ENCODE data around the gene PRDM11.

The PRDM11 gene

DNA sequence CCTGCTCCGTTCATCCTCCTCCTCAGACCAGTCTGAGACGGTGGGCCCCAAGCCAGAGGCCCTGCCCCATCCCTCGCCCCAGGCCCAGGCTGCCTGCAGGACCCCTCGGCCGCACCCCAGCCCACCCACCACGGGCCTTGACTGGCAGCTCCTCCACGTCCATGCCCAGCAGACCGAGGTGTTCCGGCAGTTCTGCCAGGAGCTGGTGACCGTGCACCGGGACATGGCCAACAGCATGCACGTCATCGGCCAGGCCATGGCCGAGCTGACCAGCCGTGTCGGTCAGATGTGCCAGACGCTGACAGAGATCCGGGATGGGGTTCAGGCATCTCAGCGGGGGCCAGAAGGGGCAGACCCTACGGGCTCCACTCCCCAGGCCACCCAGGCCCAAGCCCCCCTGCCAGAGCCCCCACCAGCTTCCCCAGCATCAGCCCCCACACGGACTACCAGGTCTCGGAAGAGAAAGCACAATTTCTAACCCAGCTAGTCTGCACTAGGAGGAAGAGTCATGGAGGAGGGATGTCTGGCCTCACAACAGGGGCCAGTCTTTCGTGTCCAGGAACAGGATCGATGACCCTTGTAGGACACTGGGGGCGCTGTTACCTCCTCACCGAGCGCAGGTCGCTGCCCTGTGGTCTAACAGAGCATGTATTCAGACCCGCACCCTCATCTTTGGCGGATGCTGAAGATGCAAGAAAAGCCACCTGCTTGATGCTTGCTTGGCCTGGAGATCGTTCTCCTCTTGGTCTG is 66.3 kb downstream of the PRDM11 start:
- DNase-seq, result no peak

GRCh38 chr11:45213316-45213665 is 66.9 kb downstream of the PRDM11 start:
- DNase-seq, result no peak

GRCh38 chr11:45213717-45214116 is 67.3 kb downstream of the PRDM11 start:
- no peak for DNase-seq

- no peak for DNase-seq
Observed at GRCh38 chr11:45215098-45215865, 68.8 kb downstream of the PRDM11 start.

GRCh38 chr11:45216031-45216430 is 69.6 kb downstream of the PRDM11 start:
- no peak for DNase-seq

- DNase-seq, result no peak
Observed at GRCh38 chr11:45216901-45217300, 70.5 kb downstream of the PRDM11 start.

DNA sequence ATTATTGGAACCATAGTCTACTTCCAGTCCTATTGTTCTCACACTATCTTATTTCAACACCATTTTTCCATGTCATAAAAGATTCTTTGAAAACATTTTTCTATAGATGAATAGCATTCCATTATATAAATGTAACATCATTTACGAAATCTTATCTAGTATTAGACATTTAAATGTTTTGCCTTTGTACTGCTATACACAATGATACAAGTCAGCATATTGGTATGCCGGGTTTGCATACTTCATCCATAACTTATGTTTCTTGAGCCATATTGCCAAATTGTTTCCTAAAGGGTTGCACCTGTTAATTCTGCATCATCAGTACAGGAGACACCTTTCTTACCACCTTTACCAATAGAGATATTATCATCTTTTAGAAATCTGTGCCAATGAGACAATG is 71.6 kb downstream of the PRDM11 start:
- no peak for DNase-seq

GRCh38 chr11:45218705-45219104 is 72.3 kb downstream of the PRDM11 start:
- no peak for DNase-seq

DNA sequence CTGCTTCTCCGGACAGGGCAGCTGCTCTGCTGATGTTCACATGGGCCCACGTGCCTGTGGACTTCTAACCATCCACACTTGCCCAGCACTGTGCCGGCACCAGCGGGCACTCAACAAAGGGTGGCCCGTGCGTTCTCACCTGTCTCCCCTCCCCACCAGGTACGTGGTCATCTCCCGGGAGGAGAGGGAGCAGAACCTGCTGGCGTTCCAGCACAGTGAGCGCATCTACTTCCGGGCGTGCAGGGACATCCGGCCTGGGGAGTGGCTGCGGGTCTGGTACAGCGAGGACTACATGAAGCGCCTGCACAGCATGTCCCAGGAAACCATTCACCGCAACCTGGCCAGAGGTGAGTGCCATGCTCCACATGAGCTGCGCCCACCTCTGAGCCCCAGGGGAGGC is 73.0 kb downstream of the PRDM11 start:
- DNase-seq, result no peak

DNA sequence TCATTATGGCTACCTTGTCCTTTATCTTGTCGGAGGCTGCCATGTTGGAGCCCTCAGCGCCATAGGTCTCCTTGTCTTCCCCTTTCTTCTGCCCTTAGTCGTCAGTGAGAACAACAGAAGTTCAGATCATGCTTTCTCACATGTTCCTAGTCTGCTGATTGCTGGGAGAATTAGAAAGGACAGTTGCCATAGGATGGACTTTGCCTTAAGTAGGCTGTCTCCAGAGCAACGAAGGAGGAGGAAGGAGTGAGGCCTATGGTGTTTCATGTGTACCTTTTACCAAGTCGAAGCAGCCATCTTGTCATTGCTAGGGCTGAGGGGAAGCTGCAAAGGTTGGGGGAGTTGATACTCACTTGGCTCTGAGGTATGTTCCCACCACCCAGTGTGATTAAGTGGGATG is 77.1 kb downstream of the PRDM11 start:
- DNase-seq, result no peak

DNA sequence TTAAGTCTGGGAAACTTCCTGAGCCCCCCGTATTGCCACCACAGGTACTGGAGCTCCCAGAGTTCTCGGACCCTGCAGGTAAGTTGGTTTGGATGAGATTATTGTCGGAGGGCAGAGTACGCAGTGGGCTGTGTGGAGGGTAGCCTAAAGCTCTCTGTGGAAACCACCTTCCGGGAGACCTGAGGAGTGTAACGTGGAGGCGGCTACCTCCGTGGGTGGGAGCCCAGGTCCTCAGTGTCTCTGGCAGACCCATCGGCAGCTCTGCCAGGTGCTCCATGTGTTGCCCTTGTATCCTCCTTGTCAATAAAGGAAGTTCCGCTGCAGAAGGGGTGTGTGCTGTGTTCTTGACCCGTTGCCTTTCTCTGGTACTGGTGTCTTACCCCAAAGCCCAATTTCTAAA is 78.3 kb downstream of the PRDM11 start:
- no peak for DNase-seq

- DNase-seq, result no peak
Observed at GRCh38 chr11:45225277-45225676, 78.8 kb downstream of the PRDM11 start.

GRCh38 chr11:45225961-45226871 is 79.8 kb downstream of the PRDM11 start:
- no peak for DNase-seq

DNA sequence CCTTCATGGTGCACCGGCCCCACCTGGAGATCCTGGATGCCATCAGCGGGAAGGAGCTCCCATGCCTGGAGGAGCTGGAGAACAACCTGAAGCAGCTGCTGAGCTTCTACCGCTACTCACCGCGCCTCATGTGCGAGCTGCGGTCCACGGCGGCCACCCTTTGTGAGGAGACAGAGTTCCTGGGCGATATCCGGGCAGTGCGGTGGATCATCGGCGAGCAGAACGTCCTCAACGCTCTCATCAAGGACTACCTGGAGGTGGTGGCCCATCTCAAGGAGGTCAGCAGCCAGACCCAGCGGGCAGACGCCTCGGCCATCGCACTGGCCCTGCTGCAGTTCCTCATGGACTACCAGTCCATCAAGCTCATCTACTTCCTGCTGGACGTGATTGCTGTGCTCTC is 80.5 kb downstream of the PRDM11 start:
- DNase-seq, result no peak

- no peak for DNase-seq
Observed at GRCh38 chr11:45227836-45228235, 81.4 kb downstream of the PRDM11 start.

DNA sequence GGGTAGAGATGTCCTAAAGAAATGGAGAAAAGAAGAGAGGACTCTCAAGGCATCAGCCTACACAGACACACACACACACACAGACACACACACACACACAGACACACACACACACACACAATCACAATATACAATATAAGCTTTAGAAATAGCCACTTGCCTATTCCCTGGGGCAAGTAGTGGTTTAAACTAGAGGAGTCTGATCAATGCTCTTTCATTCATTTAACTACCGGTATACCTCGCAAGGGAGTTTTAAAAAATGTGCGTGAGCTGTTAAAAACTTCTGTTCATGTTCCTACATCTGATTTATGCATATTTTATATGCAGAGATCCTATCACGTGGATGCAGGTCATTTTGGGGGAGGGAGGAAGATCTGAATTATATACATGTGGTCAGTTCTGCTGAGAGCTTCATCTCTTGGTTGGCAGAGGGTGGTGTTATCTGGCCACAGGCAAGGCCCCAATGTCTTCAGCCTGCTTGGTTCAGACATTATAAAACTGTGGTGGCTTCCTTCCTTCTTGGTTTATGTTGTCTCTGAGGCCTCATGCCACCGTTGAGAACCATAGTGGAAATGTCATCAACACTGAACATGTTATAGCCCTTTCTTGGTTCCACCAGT is 83.1 kb downstream of the PRDM11 start:
- no peak for DNase-seq

GRCh38 chr11:45232341-45233080 is 86.1 kb downstream of the PRDM11 start:
- no peak for DNase-seq

DNA sequence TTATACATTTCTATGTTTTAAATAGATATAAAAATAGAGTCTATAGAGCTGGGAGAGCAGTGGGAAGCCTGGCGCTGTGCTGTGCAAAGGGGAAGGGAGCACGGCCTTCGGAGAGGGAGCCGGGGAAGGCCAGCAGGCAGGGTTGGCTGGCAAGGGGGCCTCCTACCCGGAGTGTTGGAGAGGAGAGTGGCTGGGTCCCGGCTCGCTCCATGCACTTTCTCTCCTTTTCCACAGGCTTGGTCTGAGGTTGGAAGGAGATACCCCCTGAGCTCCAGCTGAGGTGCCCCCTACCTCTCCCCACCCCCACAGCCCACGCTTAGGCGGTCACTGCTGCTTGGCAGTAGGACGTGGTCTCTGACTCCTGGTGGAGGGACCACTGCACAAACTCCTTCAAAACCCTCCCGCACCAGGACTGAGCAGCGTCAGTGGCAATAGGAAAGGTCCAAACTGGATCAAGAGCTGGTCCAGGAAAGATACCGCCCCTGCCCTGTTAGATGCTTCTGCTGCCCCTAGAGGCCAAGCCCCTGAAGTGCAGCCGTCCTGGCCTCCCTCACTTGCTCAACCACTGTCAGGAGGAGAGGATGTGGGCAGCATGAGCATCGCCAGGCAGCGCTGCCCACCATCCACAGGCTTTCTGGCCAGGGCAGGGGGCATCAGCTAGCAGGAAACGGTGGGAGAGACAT is 86.8 kb downstream of the PRDM11 start:
- DNase-seq, result no peak

GRCh38 chr11:45233804-45234170 is 87.3 kb downstream of the PRDM11 start:
- DNase-seq, result no peak

DNA sequence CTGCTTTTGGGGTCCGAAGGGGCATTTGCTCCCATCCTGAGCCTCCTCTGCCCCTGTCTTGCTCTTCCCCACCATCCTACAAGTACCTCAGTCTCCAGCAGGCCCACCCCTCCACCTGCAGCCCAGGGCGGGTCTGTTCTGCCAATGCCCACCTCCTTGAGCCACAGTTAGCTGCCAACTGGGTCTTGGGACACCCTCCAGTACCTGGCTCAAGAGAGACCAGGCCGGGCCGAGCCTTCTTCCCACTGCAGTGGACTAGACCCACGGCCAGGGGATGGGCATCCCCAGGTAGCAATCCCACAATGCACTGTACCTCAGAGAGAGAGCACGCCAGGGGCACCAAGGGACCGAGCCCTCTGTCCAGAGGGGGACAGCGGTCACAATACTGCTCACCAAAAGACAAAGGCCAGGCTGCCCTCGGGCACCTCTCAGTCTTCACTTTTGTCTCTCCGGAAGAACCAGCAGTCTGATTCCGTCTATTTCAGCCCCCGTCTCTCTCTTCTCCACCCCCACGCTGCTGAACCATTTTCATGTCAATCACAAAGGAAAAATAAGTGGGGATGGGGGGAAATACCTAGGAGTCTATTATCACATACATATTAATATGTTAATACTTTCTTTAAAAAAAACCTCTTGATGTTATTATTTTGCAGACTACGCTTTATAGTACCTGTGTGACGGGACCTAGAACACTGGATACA is 88.0 kb downstream of the PRDM11 start:
- no peak for DNase-seq

DNA sequence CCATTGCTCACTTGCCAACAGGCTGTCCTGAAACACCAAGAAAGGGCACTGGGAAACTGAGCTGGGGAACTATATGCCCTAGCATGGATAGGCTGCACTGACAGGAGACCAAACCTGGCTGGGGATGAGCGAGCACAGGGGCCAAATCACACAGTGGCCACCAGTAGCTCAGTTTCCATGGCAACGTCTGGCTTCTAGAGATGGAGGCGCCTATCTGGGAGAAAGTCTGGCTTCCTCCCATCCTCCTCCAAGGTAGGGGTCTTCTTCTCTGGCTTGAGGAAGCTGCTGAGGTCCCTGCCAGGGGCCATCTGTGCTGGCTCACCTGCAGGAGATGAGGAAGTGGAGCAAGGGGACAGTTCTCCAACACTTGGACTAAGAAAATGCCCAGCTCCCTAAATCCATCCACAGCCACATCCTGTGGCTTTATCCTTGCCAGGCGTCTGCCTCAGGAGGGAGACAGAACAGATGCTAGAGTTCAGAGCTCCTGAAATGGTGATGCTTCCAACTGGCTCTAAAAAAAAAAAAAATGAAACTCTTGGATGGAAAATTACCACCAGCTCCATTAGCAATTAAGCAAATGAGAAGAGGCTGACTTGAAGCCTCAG is 91.4 kb downstream of the PRDM11 start:
- DNase-seq, result no peak
